ENCODE data around the gene LRRC41. TPM values are rescaled to one million over a fixed set of nuclear protein-coding genes. Genes with fewer than 3 reads are reported as not detected.
"Not testable (repeated sequence)": the region's sequence is repeated elsewhere in the genome, so short reads cannot be mapped to it uniquely, and the experiment has no call there.

LRRC41 gene
- total RNA-seq, 1 experiment from 2014 or later: 103 TPM

GRCh38 chr1:46285730-46286477 lies 17.5 kb downstream of the LRRC41 start:
- DNase-seq (ENCODE audit: low read depth): no peak

DNA sequence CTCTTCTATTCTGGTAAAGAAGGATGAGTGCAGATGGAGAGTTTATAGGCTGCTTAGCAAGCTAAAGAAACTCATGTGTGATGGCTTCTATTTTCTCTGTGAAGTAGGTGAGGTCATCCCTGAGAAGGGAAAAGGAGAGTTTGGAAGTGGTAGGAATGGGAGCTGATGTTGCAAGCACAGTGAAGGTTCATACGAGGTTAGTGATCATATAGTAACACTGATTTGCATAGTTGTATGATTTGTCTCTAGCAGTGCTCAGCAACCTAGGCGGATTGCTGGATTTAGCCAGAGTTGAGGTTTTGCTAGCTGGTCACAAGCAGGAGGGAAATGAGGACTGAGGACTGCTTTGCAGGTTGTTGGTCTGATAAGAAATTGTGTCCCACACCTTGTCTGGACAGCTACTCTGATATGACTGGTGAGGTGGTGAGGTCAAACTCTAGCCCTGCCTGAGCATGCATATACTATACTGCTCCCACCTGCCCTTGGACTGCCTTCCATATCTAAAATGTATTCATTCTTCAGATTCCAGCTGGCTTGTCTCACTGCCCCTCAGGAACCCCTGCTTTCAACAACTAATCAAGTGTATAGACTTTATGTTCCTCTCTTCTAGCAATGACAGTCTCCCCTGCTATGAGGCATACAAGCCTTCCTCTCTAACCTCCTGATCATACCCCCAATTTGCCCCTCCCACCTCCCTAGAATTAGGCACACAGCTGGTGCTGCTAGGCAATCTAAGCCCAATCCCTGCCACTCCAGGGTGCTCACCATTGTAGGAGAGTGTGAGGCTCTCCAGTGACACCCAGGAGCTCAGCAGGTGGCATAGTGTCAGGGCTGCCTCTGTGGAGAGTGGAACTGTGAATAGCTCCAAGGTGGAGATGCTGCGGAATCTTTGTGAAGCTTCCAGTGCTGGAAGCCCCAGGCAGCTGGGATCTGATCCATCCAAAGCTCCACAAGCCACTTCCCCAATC lies 18.5 kb downstream of the LRRC41 start:
- no peak for DNase-seq (ENCODE audit: low read depth)

DNA sequence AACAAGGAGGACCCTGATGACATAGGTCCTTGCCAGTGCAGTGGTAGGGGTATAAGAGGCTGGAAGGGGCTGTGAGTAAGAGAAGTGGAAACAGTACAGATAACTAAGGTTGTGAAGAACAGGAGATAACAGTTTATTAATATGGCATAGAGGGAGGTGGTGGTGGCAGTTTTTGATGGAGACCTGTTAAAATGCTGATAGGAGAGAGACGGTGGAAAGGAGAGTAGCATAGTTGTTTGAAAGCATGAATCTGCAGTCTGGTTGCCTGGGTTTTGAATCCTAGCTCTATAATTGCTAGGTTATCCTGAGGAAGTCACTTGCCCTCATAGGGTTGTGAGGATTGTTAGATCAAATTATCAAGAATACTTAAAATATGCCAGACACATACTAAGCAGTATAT lies 19.4 kb downstream of the LRRC41 start:
- no peak for DNase-seq (ENCODE audit: low read depth)

DNA sequence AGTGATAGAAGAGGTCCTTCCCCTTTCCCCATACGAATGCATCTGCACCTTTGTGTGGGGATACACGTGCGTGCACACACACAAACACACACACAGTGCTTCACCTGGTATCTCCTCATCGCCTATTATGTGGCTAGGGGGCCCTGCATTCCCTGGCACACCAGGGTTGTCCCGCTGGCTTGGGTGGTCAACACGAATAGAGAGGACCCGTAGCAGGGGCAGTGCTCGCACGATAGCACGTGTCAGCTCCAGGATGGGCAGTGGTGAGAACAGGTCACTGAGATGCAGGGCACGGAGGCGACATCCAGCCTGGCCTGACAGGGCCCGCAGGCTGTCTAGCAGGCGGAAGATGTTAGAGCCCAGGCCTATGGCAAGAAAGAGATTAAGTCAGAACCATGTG lies 22.4 kb downstream of the LRRC41 start:
- no peak for DNase-seq (ENCODE audit: low read depth)

DNA sequence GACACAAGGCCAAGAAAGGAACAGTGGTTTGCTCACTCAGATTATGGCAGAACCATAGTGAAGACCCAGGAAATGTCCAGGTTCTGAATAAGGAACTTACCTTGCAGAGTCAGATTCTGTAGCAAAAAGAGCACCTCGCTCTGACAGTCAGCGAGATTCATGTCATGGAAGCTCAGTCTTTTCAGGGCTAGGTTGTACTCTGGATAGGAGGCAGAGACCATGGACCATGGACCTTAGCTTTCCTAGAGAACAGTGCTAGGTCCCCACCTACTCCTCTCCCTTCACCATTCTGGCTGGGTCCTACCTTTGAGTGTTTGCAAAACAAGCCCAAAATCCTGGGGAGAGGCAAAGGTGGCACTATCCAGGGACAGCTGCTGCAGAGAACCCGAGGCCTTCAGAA lies 23.3 kb downstream of the LRRC41 start:
- no peak for DNase-seq (ENCODE audit: low read depth)

- peak; percentile 24 for DNase-seq (ENCODE audit: low read depth)
Observed at GRCh38 chr1:46278807-46279206, 24.6 kb downstream of the LRRC41 start.

DNA sequence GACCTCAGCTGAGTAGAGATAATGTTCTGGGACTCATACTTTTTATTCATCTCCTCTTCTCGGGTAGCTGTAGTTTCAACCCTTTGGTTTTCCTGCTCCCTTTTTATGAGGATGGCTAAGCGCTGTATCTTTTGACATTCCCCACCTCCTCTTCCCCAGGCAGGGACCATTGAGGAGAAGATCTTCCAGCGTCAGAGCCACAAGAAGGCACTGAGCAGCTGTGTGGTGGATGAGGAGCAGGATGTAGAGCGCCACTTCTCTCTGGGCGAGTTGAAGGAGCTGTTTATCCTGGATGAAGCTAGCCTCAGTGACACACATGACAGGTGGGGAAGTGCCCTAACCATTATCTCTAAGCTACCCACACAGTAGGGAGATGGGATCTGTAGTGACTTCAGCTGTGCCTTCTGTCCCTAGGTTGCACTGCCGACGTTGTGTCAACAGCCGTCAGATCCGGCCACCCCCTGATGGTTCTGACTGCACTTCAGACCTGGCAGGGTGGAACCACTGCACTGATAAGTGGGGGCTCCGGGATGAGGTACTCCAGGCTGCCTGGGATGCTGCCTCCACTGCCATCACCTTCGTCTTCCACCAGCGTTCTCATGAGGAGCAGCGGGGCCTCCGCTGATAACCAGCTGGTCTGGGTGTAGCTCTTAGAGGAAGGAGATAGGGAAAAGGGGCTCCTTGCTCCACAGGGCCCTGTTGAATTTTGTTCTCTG lies 25.6 kb downstream of the LRRC41 start:
- DNase-seq (ENCODE audit: low read depth): no peak

DNA sequence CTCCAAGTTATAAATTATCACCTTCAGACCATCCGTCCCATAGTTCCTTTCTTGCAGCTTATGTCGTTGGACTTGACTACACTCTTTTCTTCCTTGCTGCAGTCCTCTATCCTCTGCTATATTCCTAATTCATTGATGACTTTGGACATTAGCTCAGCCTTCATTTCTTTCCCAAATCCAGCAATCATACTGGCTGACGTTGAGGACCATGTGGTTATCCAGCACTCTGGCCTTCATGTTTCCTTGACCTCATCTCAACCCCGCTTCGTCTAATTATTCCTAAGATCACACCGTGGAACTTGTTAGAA lies 28.4 kb downstream of the LRRC41 start:
- no peak for DNase-seq (ENCODE audit: low read depth)

- no peak for DNase-seq (ENCODE audit: low read depth)
Observed at GRCh38 chr1:46274225-46275029, 29.0 kb downstream of the LRRC41 start.

- DNase-seq (ENCODE audit: low read depth): no peak
Observed at GRCh38 chr1:46268578-46268977, 34.8 kb downstream of the LRRC41 start.

DNA sequence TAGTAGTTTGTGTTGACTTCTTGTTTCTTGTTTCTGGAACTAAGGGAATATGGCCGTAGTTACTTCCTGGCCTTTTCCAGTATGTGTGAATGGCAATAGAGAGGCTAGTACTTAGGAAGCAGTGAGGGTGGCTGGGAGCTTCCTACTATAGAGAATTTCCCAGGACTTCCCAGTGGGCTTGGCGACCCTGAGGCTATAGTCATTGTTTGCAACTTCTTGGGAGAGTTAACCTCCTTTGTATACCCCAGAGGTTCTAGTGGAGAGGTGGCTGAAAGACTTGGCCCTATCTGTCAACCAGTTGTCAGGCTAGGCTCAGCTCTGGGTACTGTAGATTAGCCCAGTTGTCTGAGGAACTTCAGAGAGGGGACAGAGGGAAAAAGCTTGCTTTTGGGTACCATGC lies 40.3 kb downstream of the LRRC41 start:
- DNase-seq (ENCODE audit: low read depth): no peak

GRCh38 chr1:46262508-46262907 lies 40.9 kb downstream of the LRRC41 start:
- DNase-seq (ENCODE audit: low read depth): no peak

- DNase-seq (ENCODE audit: low read depth): no peak
Observed at GRCh38 chr1:46256523-46256922, 46.9 kb downstream of the LRRC41 start.

GRCh38 chr1:46254668-46255067 lies 48.7 kb downstream of the LRRC41 start:
- no peak for DNase-seq (ENCODE audit: low read depth)

- peak; percentile 58 for DNase-seq (ENCODE audit: low read depth)
Observed at GRCh38 chr1:46248122-46248920, 55.1 kb downstream of the LRRC41 start.

DNA sequence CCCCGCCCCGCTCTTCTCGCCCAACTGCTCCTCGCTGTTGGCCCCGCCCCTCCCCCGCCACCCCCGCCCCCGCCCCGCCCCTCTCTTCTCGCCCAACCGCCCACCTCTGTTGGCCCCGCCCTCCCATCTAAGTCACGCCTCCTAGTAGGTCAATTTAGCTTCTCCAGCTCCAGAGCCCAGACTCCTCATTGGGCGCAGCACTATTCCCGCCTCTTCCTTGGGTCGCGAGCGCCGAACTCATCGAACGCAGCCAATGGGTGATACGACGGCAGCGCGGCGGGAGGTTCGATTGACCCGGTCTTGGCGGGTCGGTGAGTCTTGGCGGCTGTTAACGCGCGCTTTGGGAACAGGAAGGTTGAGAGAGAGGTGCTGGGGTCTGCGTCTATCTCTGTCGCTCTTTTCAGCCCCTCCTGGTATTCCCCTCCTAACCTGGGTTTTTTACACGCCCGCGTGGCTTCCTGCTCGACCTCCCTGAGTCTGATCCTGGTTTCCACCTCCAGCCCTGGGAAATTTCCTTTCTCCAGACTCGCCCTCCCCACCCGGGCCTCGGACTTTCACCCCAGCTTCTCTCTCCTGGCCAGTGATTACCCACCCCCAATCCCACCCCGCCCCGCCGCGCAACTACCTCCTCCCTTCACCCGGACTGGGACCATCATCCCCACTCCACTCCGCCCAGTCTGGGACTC lies 55.8 kb downstream of the LRRC41 start, which contains the start of gene RAD54L:
Gene RAD54L, plus strand, starts transcription at position 328 of the 686 bp plus-strand sequence. CDS start 643 bp downstream, outside the sequence.
- DNase-seq (ENCODE audit: low read depth): peak; percentile 97

GRCh38 chr1:46246548-46247435 lies 56.6 kb downstream of the LRRC41 start:
- DNase-seq (ENCODE audit: low read depth): no peak

DNA sequence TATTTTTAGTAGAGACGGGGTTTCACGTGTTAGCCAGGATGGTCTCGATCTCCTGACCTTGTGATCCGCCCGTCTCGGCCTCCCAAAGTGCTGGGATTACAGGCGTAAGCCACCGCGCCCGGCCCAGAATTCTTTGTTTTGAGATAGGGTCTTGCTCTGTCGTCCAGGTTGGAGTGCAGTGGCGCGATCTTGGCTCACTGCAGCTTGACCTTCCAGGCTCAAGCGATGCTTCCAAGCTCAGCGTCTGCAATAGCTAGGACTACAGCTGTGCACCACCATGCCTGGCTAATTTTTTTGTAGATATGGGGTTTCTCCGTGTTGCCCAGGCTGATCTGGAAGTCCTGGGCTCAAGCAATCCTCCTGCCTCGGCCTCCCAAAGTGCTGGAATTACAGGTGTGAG lies 57.3 kb downstream of the LRRC41 start:
- DNase-seq (ENCODE audit: low read depth): not testable (repeated sequence)

Data from HT1080 (cell line).